ENCODE data around the gene ICAM5. TPM values are rescaled to one million over a fixed set of nuclear protein-coding genes. Genes with fewer than 3 reads are reported as not detected.

ICAM5 gene
- total RNA-seq, 1 experiment from 2014 or later: 0.61 TPM

- CTCF ChIA-PET: no interaction called here
- H3K27ac Mint-ChIP-seq (ENCODE audit: unreplicated experiment): no peak overlapping the region
- BruUV-seq (replicated peaks): no TSS peak
- no peaks in the 10 kb centered on the region for H3K27me3 Mint-ChIP-seq (ENCODE audit: unreplicated experiment)
- no peak overlapping the region for H3K4me3 Mint-ChIP-seq (ENCODE audit: low read depth, unreplicated experiment)
- intact Hi-C loops (cut with micrococcal nuclease; ENCODE audit: unreplicated experiment): no loop called here
- no peaks in the 10 kb centered on the region for H3K4me1 Mint-ChIP-seq (ENCODE audit: low read depth, unreplicated experiment)
- H3K9me3 Mint-ChIP-seq (ENCODE audit: low read depth, unreplicated experiment): no peaks in the 10 kb centered on the region
- H3K36me3 Mint-ChIP-seq (ENCODE audit: insufficient read depth, unreplicated experiment): peaks cover 32% of the 10 kb centered on the region
- TF ChIP-seq, protein P1, sequence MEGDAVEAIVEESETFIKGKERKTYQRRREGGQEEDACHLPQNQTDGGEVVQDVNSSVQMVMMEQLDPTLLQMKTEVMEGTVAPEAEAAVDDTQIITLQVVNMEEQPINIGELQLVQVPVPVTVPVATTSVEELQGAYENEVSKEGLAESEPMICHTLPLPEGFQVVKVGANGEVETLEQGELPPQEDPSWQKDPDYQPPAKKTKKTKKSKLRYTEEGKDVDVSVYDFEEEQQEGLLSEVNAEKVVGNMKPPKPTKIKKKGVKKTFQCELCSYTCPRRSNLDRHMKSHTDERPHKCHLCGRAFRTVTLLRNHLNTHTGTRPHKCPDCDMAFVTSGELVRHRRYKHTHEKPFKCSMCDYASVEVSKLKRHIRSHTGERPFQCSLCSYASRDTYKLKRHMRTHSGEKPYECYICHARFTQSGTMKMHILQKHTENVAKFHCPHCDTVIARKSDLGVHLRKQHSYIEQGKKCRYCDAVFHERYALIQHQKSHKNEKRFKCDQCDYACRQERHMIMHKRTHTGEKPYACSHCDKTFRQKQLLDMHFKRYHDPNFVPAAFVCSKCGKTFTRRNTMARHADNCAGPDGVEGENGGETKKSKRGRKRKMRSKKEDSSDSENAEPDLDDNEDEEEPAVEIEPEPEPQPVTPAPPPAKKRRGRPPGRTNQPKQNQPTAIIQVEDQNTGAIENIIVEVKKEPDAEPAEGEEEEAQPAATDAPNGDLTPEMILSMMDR (IDR thresholded peaks at IDR 0.05; ENCODE audit: unreplicated experiment): no peak
- no peak for DNase-seq
Measured at GRCh38 chr19:10255358-10255757, 34.4 kb upstream of the ICAM5 start.

GRCh38 chr19:10256551-10256950 is 33.2 kb upstream of the ICAM5 start:
- no TSS peak for BruUV-seq (replicated peaks)
- no peaks in the 10 kb centered on the region for H3K4me1 Mint-ChIP-seq (ENCODE audit: low read depth, unreplicated experiment)
- H3K27me3 Mint-ChIP-seq (ENCODE audit: unreplicated experiment): no peaks in the 10 kb centered on the region
- no peak overlapping the region for H3K27ac Mint-ChIP-seq (ENCODE audit: unreplicated experiment)
- CTCF ChIA-PET: no interaction called here
- DNase-seq: no peak
- H3K9me3 Mint-ChIP-seq (ENCODE audit: low read depth, unreplicated experiment): no peaks in the 10 kb centered on the region
- no peak overlapping the region for H3K4me3 Mint-ChIP-seq (ENCODE audit: low read depth, unreplicated experiment)
- intact Hi-C loops (cut with micrococcal nuclease; ENCODE audit: unreplicated experiment): no loop called here
- TF ChIP-seq, protein P1 (IDR thresholded peaks at IDR 0.05; ENCODE audit: unreplicated experiment): no peak
- H3K36me3 Mint-ChIP-seq (ENCODE audit: insufficient read depth, unreplicated experiment): peaks cover 31% of the 10 kb centered on the region

GRCh38 chr19:10256970-10257615 is 32.7 kb upstream of the ICAM5 start:
- H3K4me1 Mint-ChIP-seq (ENCODE audit: low read depth, unreplicated experiment): no peaks in the 10 kb centered on the region
- CTCF ChIA-PET: no interaction called here

DNA sequence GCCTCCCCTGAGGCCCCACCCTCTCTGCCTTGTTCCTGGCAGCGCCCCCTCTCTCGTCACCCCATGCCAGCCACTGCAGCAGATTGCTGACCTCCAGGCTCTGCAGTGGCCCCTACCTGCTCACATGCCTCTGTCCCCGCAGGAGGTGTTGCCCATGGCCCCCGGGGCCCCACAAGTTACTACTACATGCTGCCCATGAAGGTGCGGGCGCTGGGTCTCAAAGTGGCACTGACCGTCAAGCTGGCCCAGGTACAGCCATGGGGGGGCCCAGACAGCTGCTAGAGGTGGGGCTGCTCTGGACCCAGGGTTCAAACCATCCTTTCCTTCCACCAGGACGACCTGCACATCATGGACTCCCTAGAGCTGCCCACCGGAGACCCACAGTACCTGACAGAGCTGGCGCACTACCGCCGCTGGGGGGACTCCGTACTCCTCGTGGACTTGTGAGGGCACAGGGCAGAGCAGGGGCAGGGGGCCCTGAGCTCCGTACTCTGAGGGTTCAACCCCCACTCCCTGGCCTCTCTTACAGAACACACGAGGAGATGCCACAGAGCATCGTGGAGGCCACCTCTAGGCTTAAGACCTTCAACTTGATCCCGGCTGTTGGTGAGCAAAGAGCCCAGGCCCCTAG is 31.6 kb upstream of the ICAM5 start:
- no peaks in the 10 kb centered on the region for H3K9me3 Mint-ChIP-seq (ENCODE audit: low read depth, unreplicated experiment)
- CTCF ChIA-PET: interaction anchor here (0.6 to 3.9 kb wide), 10 partner anchors 12 to 162 kb away, joined by 3 to 52 read pairs (median 7); partner anchors contain the start of genes ICAM1 and TYK2
- intact Hi-C loops (cut with micrococcal nuclease; ENCODE audit: unreplicated experiment): no loop called here
- TF ChIP-seq, protein P1 (IDR thresholded peaks at IDR 0.05; ENCODE audit: unreplicated experiment): no peak
- H3K27ac Mint-ChIP-seq (ENCODE audit: unreplicated experiment): no peak overlapping the region
- peaks cover 18% of the 10 kb centered on the region for H3K36me3 Mint-ChIP-seq (ENCODE audit: insufficient read depth, unreplicated experiment)
- H3K4me1 Mint-ChIP-seq (ENCODE audit: low read depth, unreplicated experiment): no peaks in the 10 kb centered on the region
- no peak for DNase-seq
- H3K4me3 Mint-ChIP-seq (ENCODE audit: low read depth, unreplicated experiment): no peak overlapping the region
- BruUV-seq (replicated peaks): no TSS peak
- no peaks in the 10 kb centered on the region for H3K27me3 Mint-ChIP-seq (ENCODE audit: unreplicated experiment)

More at GRCh38 chr19:10256970-10257615, 32.7 kb upstream of the ICAM5 start:
- TF ChIP-seq, protein P1 (IDR thresholded peaks at IDR 0.05; ENCODE audit: unreplicated experiment): no peak
- no peak for DNase-seq
- Mint-ChIP-seq H3K27ac (ENCODE audit: unreplicated experiment) (no peak overlapping the region), H3K9me3 (ENCODE audit: low read depth, unreplicated experiment) (no peaks in the 10 kb centered on the region), H3K27me3 (ENCODE audit: unreplicated experiment) (no peaks in the 10 kb centered on the region), H3K4me3 (ENCODE audit: low read depth, unreplicated experiment) (no peak overlapping the region), H3K36me3 (ENCODE audit: insufficient read depth, unreplicated experiment) (peaks cover 26% of the 10 kb centered on the region)
- BruUV-seq (replicated peaks): no TSS peak
- intact Hi-C loops (cut with micrococcal nuclease; ENCODE audit: unreplicated experiment): no loop called here

Measured in Calu3 (cell line).